Activated T-cell treated with anti-CD3 and anti-CD28 coated beads, Interleukin-2, amount 50 U/mL, for 72 hours (primary cell): ENCODE data around the gene BZW2. TPM values are rescaled to one million over a fixed set of nuclear protein-coding genes. Genes with fewer than 3 reads are reported as not detected.

Experiments
- ATAC-seq, 2 donors: fragments of 150-1000 bp; cut with Tn5 transposase; replicated peaks in 1 of 2; 2 replicates each; pipeline ENCODE4 v1.10.0; 2021; ENCODE audit warnings: moderate library complexity in 2 of 2, mild to moderate bottlenecking in 1 of 2
- DNase-seq, 2 donors: peaks; one replicate each; pipeline ENCODE4 v3.0.0; 2021 to 2022; ENCODE audit warnings: mixed read lengths in 1 of 2
- H3K27ac Mint-ChIP-seq: one replicate; pipeline ENCODE4 v1.8.0; 2022; ENCODE audit warnings: mild to moderate bottlenecking, moderate library complexity, mixed read lengths
- H3K27me3 Mint-ChIP-seq: one replicate; pipeline ENCODE4 v1.8.0; 2022; ENCODE audit warnings: low read depth, mixed read lengths
- H3K36me3 Mint-ChIP-seq, 2 donors: one replicate each; pipeline ENCODE4 v1.8.0; 2022; ENCODE audit warnings: mixed read lengths in 2 of 2, mild to moderate bottlenecking in 1 of 2; ENCODE audit not compliant: insufficient read depth in 2 of 2
- H3K4me1 Mint-ChIP-seq: one replicate; pipeline ENCODE4 v1.8.0; 2022; ENCODE audit warnings: low read depth, mixed read lengths
- H3K4me3 Mint-ChIP-seq, 2 donors: one replicate each; pipeline ENCODE4 v1.8.0; 2022; ENCODE audit warnings: mild to moderate bottlenecking in 2 of 2, mixed read lengths in 2 of 2, moderate library complexity in 2 of 2
- H3K9me3 Mint-ChIP-seq, 2 donors: one replicate each; pipeline ENCODE4 v1.8.0; 2022; ENCODE audit warnings: mixed read lengths in 2 of 2
- total RNA-seq, 2 donors: library from RNA; stranded (reverse); gene quantifications; one replicate each; pipeline ENCODE4 v1.2.3, GENCODE V29; 2022

The BZW2 gene
- total RNA-seq, 2 donors from 2014 or later, result 59.5 to 66.5 TPM

- Mint-ChIP-seq H3K36me3 (peaks cover 8 to 31% of the 10 kb centered on the region in 2 donors), H3K4me1 (no peaks in the 10 kb centered on the region), H3K4me3 (no peak overlapping the region), H3K27ac (no peak overlapping the region), H3K27me3 (no peaks in the 10 kb centered on the region), H3K9me3 (no peaks in the 10 kb centered on the region)
- no peak for ATAC-seq
- DNase-seq, result no peak
Measured at GRCh38 chr7:16694806-16695205, 48.8 kb downstream of the BZW2 start.

DNA sequence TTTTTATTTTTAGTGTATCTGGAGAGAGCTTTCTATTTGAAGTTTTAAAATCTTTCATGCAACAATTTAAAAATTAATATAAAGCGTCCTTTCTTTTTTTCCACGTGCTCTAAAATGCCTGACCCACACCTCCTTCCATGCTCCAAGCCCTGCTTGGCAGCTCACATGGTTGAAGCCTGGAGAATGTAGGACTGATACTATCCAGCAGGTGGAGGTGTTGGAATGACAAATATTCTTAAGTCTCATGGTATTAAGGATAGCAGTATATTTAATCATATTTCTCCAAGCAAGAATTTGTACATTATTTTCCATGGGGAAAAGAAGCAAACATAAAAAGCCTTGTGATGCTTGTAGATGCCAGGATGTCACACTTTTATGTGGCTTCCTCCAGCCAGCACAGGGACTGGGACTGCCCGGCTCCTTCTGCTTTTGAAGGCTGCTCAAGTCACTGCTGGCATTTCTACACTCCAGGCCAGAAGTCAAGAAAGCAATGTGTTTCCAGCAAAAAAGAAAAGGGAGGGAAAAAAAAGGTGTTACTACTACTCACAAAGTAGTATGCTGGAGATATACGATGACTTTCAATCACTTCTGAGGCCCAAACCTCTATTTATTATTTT, 49.7 kb downstream of the BZW2 start:
- H3K27me3 Mint-ChIP-seq, result no peaks in the 10 kb centered on the region
- DNase-seq (no peak), ATAC-seq (no peak)
- peaks cover 8 to 34% of the 10 kb centered on the region in 2 donors for H3K36me3 Mint-ChIP-seq
- H3K4me1 Mint-ChIP-seq, result no peaks in the 10 kb centered on the region
- no peak overlapping the region for H3K4me3 Mint-ChIP-seq
- H3K27ac Mint-ChIP-seq, result peak overlapping the region; percentile 68
- H3K9me3 Mint-ChIP-seq, result no peaks in the 10 kb centered on the region

- Mint-ChIP-seq H3K36me3 (peaks cover 6 to 33% of the 10 kb centered on the region in 2 donors), H3K4me1 (no peaks in the 10 kb centered on the region), H3K27ac (no peak overlapping the region), H3K4me3 (no peak overlapping the region), H3K9me3 (no peaks in the 10 kb centered on the region), H3K27me3 (no peaks in the 10 kb centered on the region)
- no peak for DNase-seq
- no peak for ATAC-seq
Measured at GRCh38 chr7:16697507-16698199, 51.7 kb downstream of the BZW2 start.

- Mint-ChIP-seq H3K27me3 (no peaks in the 10 kb centered on the region), H3K27ac (no peak overlapping the region), H3K4me3 (no peak overlapping the region), H3K9me3 (no peaks in the 10 kb centered on the region), H3K4me1 (no peaks in the 10 kb centered on the region), H3K36me3 (peaks cover 6 to 30% of the 10 kb centered on the region in 2 donors)
- DNase-seq (no peak), ATAC-seq (no peak)
Measured at GRCh38 chr7:16698200-16698905, 52.4 kb downstream of the BZW2 start.

DNA sequence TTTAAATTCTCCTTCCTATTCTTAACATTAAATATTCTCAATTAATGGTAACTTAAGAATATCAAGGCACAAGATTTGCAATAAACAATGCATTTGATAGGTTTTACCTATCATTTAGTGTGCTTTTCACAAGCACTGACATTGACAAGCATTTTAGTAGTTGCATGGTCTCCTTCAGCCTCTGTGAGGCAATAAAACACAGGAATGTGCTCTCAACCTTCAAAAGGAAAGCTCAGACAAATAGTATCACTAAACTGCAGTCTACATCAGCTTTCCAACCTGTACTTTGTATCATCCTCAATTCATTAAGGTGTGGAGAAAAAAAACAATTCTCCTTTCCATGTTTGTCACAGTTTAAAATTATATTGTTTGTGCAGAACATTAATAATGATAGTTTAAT, 56.5 kb downstream of the BZW2 start:
- Mint-ChIP-seq H3K4me1 (peaks cover 5% of the 10 kb centered on the region), H3K36me3 (peaks cover 7 to 43% of the 10 kb centered on the region in 2 donors), H3K4me3 (no peak overlapping the region), H3K27me3 (no peaks in the 10 kb centered on the region), H3K27ac (no peak overlapping the region), H3K9me3 (no peaks in the 10 kb centered on the region)
- no peak for ATAC-seq
- no peak for DNase-seq

GRCh38 chr7:16708511-16708910, 62.5 kb downstream of the BZW2 start:
- peaks cover 29% of the 10 kb centered on the region for H3K4me1 Mint-ChIP-seq
- ATAC-seq (no peak), DNase-seq (no peak)
- H3K27me3 Mint-ChIP-seq, result no peaks in the 10 kb centered on the region
- peaks cover 6 to 28% of the 10 kb centered on the region in 2 donors for H3K36me3 Mint-ChIP-seq
- no peak overlapping the region for H3K4me3 Mint-ChIP-seq
- no peak overlapping the region for H3K27ac Mint-ChIP-seq
- H3K9me3 Mint-ChIP-seq, result peaks cover 0 to 2% of the 10 kb centered on the region in 2 donors

DNA sequence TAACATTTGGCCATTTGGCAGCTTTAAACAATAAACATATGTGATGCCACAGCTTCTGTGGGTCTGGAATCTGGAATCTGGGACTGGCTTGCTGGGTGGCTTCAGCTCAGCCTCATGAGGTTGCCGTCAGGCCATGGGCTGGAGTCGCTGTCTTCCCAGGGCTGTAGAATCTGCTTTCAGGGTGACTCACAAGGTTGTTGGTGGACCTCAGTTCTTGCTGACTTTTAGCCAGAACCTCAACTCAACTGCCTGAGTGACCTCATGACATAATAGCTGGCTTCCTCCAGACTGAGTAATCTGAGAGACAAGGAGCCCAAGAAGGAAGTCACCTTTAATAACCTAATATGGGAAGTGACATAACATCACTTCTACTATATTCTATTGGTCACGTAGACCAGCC, 63.0 kb downstream of the BZW2 start:
- peak overlapping the region; percentile 3 for H3K27ac Mint-ChIP-seq
- H3K4me3 Mint-ChIP-seq, result no peak overlapping the region
- ATAC-seq, result no peak
- DNase-seq, result no peak
- peaks cover 29% of the 10 kb centered on the region for H3K4me1 Mint-ChIP-seq
- H3K27me3 Mint-ChIP-seq, result no peaks in the 10 kb centered on the region
- H3K36me3 Mint-ChIP-seq, result peaks cover 6 to 23% of the 10 kb centered on the region in 2 donors
- peaks cover 0 to 2% of the 10 kb centered on the region in 2 donors for H3K9me3 Mint-ChIP-seq

GRCh38 chr7:16710651-16711050, 64.7 kb downstream of the BZW2 start:
- peaks cover 0 to 2% of the 10 kb centered on the region in 2 donors for H3K9me3 Mint-ChIP-seq
- H3K36me3 Mint-ChIP-seq, result peaks cover 6 to 12% of the 10 kb centered on the region in 2 donors
- no peak overlapping the region for H3K27ac Mint-ChIP-seq
- H3K27me3 Mint-ChIP-seq, result no peaks in the 10 kb centered on the region
- H3K4me1 Mint-ChIP-seq, result peaks cover 29% of the 10 kb centered on the region
- no peak overlapping the region for H3K4me3 Mint-ChIP-seq
- DNase-seq (no peak), ATAC-seq (no peak)

DNA sequence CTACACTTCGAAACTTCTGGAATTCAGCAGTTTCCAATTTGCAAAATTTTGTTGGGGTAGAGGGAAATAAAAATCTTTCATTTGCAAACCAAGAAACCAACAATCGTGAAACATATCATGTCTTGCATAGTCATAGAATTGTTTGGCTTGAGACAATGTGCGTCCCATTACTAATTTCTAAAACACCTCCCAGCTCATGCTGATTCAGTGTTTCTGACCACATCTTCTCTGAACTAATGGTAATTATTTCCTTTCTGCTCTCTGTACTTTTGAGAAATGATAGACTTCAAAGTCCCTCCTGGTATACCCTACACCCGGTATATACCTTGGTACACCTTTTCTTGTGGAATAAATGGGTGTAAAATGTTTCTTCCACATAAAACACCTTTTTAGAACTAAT, 65.7 kb downstream of the BZW2 start:
- peak; percentile 64 to 77 for ATAC-seq
- H3K36me3 Mint-ChIP-seq, result peaks cover 4 to 6% of the 10 kb centered on the region in 2 donors
- peaks cover 25% of the 10 kb centered on the region for H3K4me1 Mint-ChIP-seq
- peak in 1 of 2 donors; percentile 10 for DNase-seq
- peaks cover 0 to 2% of the 10 kb centered on the region in 2 donors for H3K9me3 Mint-ChIP-seq
- peak overlapping the region; percentile 91 for H3K27ac Mint-ChIP-seq
- H3K27me3 Mint-ChIP-seq, result no peaks in the 10 kb centered on the region
- peak overlapping the region in 1 of 2 donors; percentile 61 for H3K4me3 Mint-ChIP-seq

DNA sequence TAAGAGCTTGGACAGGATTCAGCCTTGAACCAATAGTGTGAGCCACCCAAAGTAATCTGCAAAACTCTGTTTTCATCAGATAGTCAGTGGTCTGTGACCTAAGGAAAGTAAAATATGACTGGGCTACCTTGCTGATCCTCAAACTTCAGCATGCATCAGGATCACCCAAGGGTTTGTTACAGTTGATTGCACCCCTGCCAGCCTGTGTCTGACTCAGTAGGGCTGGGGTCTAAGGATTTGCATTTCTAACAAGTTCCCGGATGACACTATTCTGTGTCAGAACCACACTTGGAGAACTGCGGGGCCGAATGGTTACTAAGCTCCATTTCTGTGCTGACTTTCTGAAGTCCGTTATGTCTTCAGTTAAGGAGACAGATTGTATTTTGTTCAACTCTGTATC, 66.9 kb downstream of the BZW2 start:
- H3K9me3 Mint-ChIP-seq, result peaks cover 0 to 2% of the 10 kb centered on the region in 2 donors
- no peaks in the 10 kb centered on the region for H3K27me3 Mint-ChIP-seq
- peaks cover 25% of the 10 kb centered on the region for H3K4me1 Mint-ChIP-seq
- H3K27ac Mint-ChIP-seq, result peak overlapping the region; percentile 91
- H3K36me3 Mint-ChIP-seq, result peaks cover 2 to 6% of the 10 kb centered on the region in 2 donors
- peak; percentile 21 to 43 for DNase-seq
- H3K4me3 Mint-ChIP-seq, result peak overlapping the region; percentile 46 to 61
- ATAC-seq, result peak; percentile 82 to 87

- ATAC-seq, result no peak
Measured at GRCh38 chr7:16715928-16716327, 69.9 kb downstream of the BZW2 start.

GRCh38 chr7:16718111-16718656, 72.2 kb downstream of the BZW2 start:
- peaks cover 0 to 3% of the 10 kb centered on the region in 2 donors for H3K36me3 Mint-ChIP-seq
- no peaks in the 10 kb centered on the region for H3K27me3 Mint-ChIP-seq
- no peak overlapping the region for H3K27ac Mint-ChIP-seq
- H3K4me1 Mint-ChIP-seq, result peaks cover 25% of the 10 kb centered on the region
- no peak for DNase-seq
- H3K4me3 Mint-ChIP-seq, result no peak overlapping the region
- ATAC-seq, result no peak
- no peaks in the 10 kb centered on the region for H3K9me3 Mint-ChIP-seq

More at GRCh38 chr7:16715928-16716327, 69.9 kb downstream of the BZW2 start:
- Mint-ChIP-seq H3K27me3 (no peaks in the 10 kb centered on the region), H3K4me3 (no peak overlapping the region), H3K9me3 (peaks cover 0 to 2% of the 10 kb centered on the region in 2 donors), H3K36me3 (peaks cover 0 to 4% of the 10 kb centered on the region in 2 donors), H3K27ac (no peak overlapping the region), H3K4me1 (peaks cover 27% of the 10 kb centered on the region)
- no peak for DNase-seq

DNA sequence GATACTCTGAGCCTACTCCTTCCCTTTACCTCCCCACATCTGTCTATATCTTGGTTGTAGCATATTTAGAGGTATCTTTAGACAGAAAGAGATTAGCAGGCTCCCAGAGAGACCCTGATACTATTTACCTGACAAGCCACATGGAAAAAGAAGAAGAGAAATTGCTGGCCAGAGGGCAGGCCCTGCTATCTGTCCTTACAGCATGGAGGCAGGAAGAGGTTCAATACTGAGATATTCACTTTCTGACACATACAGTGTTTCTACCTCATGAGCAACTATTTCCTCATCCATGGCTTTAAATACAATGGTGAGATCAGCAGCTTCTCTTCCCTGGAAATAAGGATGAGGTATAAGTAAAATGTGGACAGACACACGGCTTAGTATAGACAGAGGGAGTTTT, 73.7 kb downstream of the BZW2 start:
- Mint-ChIP-seq H3K36me3 (peaks cover 0 to 3% of the 10 kb centered on the region in 2 donors), H3K4me1 (peaks cover 26% of the 10 kb centered on the region), H3K9me3 (no peaks in the 10 kb centered on the region), H3K27ac (peak overlapping the region; percentile 11), H3K4me3 (no peak overlapping the region), H3K27me3 (no peaks in the 10 kb centered on the region)
- DNase-seq, result no peak
- ATAC-seq, result no peak
